ENCODE measurements around the gene SMAD9. TPM values are rescaled to one million over a fixed set of nuclear protein-coding genes. Genes with fewer than 3 reads are reported as not detected.

Gene SMAD9
- total RNA-seq, 2 donors from 2014 or later, result 6.5 to 7.8 TPM

DNA sequence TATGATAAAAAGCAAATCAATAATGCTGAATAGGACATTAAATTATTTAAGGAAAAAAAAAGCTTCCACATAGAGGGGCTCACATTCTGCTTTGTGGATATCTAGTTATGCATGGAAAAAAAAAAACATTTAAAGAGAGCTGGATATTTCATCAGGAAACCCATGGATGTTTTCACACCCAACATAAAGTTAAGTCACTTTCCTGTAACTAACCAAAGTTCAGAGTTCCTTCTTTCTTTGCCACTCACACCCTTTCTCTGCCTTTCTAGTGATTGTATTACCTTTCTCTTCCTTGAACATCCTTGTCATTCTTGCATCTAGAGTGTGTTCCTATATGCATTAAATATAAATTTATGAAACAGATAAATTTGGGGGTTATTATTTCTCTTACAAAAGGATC is 53.8 kb downstream of the SMAD9 start:
- Histone ChIP-seq H3K4me3 (no peak overlapping the region), H3K27ac (no peak overlapping the region), H3K36me3 (no peaks in the 10 kb centered on the region), H3K9me3 (no peaks in the 10 kb centered on the region), H3K4me1 (no peaks in the 10 kb centered on the region), H3K27me3 (no peaks in the 10 kb centered on the region), H3K9ac (ENCODE audit: low read depth in 2 of 2, low read length in 2 of 2) (no peak overlapping the region)
- TF ChIP-seq, protein P1, sequence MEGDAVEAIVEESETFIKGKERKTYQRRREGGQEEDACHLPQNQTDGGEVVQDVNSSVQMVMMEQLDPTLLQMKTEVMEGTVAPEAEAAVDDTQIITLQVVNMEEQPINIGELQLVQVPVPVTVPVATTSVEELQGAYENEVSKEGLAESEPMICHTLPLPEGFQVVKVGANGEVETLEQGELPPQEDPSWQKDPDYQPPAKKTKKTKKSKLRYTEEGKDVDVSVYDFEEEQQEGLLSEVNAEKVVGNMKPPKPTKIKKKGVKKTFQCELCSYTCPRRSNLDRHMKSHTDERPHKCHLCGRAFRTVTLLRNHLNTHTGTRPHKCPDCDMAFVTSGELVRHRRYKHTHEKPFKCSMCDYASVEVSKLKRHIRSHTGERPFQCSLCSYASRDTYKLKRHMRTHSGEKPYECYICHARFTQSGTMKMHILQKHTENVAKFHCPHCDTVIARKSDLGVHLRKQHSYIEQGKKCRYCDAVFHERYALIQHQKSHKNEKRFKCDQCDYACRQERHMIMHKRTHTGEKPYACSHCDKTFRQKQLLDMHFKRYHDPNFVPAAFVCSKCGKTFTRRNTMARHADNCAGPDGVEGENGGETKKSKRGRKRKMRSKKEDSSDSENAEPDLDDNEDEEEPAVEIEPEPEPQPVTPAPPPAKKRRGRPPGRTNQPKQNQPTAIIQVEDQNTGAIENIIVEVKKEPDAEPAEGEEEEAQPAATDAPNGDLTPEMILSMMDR (IDR thresholded peaks at IDR 0.05), result no peak
- DNase-seq, result no peak
- intact Hi-C loops (cut with DNase I), result no loop called here

DNA sequence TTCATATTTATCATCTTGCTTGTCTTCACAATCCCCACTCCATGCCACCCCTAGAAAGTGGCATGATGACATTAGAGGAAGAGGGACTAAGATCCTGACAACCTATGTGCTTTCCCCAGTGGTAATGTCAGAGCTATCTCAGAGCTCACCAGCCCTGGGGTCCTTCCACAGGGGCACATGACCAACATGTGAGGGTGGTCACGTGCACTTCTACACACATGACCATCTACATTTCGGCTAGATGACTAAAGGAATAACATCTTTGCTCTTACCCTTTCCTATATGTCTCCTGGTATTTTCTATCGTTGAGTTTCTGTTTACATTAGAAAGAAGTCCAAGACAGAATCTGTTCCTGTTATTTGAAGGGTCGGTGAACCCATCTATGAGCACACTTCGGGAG is 54.8 kb downstream of the SMAD9 start:
- Histone ChIP-seq H3K36me3 (no peaks in the 10 kb centered on the region), H3K27ac (no peak overlapping the region), H3K4me3 (no peak overlapping the region), H3K9ac (ENCODE audit: low read depth in 2 of 2, low read length in 2 of 2) (no peak overlapping the region), H3K27me3 (no peaks in the 10 kb centered on the region), H3K9me3 (no peaks in the 10 kb centered on the region), H3K4me1 (no peaks in the 10 kb centered on the region)
- no peak for DNase-seq
- TF ChIP-seq, protein P1 (IDR thresholded peaks at IDR 0.05), result no peak
- intact Hi-C loops (cut with DNase I), result no loop called here

DNA sequence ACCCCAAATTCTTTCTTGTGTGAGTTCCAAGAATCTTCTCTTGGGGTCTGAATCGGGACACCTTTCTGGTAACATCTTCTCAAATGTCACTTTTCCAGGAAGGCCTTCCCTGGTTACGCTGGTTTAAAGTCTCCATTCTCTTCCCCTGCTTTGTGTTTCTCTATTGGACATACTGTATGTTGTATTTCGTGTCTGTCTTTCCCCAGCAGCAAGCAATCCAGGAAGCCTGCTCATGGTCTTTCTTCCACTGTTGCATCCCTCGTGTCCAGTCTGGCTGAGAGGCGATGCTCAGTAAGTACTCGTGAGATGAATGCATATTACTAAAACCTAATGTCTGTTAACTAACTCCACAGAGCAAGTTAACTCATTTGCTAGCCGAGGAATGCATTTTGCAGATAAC is 57.3 kb downstream of the SMAD9 start:
- Histone ChIP-seq H3K36me3 (no peaks in the 10 kb centered on the region), H3K9me3 (no peaks in the 10 kb centered on the region), H3K9ac (ENCODE audit: low read depth in 2 of 2, low read length in 2 of 2) (no peak overlapping the region), H3K27ac (no peak overlapping the region), H3K27me3 (no peaks in the 10 kb centered on the region), H3K4me3 (no peak overlapping the region), H3K4me1 (no peaks in the 10 kb centered on the region)
- no peak for DNase-seq
- TF ChIP-seq, protein P1 (IDR thresholded peaks at IDR 0.05), result no peak
- intact Hi-C loops (cut with DNase I), result no loop called here

DNA sequence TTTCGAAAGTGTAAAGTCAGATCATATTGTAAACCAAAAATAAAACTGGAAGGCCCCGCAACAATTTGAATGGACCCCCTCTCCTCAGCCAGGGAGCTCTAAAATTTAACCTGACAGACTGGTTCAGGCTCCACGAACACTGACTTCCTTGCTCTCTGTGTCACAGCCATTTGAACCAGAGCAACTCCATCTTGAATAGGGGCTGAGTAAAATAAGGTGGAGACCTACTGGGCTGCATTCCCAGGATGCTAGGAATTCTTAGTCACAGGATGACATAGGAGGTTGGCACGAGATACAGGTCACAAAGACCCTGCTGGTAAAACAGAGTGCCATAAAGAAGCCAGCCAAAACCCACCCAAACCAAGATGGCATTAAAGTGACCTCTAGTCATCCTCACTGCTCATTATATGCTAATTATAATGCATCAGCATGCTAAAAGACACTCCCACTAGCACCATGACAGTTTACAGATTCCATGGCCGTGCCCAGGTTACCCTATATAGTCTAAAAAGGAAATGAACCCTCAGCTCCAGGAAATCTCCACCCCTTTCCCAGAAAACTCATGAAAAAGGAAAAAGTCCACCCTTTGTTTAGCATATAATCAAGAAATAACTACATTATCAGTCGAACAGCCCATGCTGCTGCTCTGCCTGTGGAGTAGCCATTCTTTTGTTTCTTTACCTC is 57.9 kb downstream of the SMAD9 start:
- intact Hi-C loops (cut with DNase I), result no loop called here
- Histone ChIP-seq H3K9ac (ENCODE audit: low read depth in 2 of 2, low read length in 2 of 2) (no peak overlapping the region), H3K4me1 (no peaks in the 10 kb centered on the region), H3K9me3 (no peaks in the 10 kb centered on the region), H3K27me3 (no peaks in the 10 kb centered on the region), H3K36me3 (no peaks in the 10 kb centered on the region), H3K4me3 (no peak overlapping the region), H3K27ac (no peak overlapping the region)
- no peak for DNase-seq
- TF ChIP-seq, protein P1 (IDR thresholded peaks at IDR 0.05), result no peak

DNA sequence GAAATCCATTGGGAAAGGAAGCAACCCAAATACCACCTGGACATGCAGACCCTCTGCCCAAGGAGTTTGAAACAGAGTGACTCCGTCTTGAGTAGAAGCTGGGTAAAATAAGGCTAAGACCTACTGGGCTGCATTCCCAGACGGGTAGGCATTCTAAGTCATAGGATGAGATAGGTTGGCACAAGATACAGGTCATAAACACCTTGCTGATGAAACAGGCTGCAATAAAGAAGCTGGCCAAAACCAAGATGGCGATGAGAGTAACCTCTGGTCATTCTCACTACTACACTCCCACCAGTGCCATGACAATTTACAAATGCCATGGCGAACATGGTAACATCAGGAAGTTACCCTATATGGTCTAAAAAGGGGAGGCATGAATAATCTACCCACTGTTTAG is 60.8 kb downstream of the SMAD9 start:
- TF ChIP-seq, protein P1 (IDR thresholded peaks at IDR 0.05), result no peak

More for the DNA sequence above, 60.8 kb downstream of the SMAD9 start:
- Histone ChIP-seq H3K9ac (ENCODE audit: low read depth in 2 of 2, low read length in 2 of 2) (no peak overlapping the region), H3K36me3 (no peaks in the 10 kb centered on the region), H3K9me3 (no peaks in the 10 kb centered on the region), H3K4me1 (no peaks in the 10 kb centered on the region), H3K27ac (no peak overlapping the region), H3K27me3 (no peaks in the 10 kb centered on the region), H3K4me3 (no peak overlapping the region)
- no peak for DNase-seq
- intact Hi-C loops (cut with DNase I), result no loop called here
